ENCODE measurements around the gene KRT15. TPM values are rescaled to one million over a fixed set of nuclear protein-coding genes. Genes with fewer than 3 reads are reported as not detected.

Gene KRT15
- polyA plus RNA-seq, 1 donor: 0.79 TPM

DNA sequence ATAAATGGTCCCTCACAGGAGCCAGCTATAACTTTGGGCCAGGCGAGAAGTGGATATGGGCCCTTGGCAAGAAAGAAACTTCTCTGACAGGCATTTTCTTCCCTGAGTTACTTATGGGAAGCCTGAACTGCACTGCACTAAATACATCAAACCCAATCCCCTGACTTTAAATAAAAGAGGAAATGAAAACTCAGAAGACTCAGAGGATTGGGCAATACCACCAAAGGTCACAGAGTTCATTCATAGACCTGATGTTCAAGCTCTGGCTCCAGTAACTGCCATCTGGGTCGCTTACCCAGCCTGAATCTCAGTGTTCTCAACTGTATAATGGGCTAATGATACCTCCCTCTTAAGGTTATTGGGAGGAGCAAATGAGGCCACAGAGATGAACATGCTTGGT lies 38.6 kb downstream of the KRT15 start:
- WGBS (ENCODE audit: insufficient coverage, low lambda C conversion rate): no CpG with 5 or more reads among the region's 2 CpGs

DNA sequence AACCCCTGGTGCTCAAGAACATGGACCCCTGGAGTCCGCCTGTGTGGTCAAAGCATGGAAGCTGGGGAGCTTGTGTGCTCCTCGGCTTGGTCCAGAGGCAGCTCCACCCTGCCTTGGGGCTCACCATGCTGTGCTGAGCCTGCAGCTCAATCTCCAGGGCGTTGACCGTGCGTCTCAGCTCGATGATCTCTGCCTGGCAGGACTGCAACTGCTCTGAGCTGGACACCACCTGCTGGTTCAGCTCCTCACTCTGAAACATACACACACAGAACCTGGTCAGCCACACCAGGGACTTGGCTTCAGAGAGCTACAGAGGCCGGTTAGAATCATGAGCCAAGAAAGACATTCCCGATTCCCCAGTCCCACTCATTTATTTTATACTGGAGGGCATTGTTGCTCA lies 40.5 kb downstream of the KRT15 start:
- H3K27me3 ChIP-seq (ENCODE audit: control insufficient read depth, insufficient read depth, low read length): peaks cover 2% of the 10 kb centered on the region
- H3K9me3 ChIP-seq (ENCODE audit: control insufficient read depth, low read depth, low read length): no peaks in the 10 kb centered on the region
- no peaks in the 10 kb centered on the region for H3K4me1 ChIP-seq (ENCODE audit: control insufficient read depth, insufficient read depth, low read length)
- H3K27ac ChIP-seq (ENCODE audit: low read length): no peak overlapping the region
- no peaks in the 10 kb centered on the region for H3K36me3 ChIP-seq (ENCODE audit: control insufficient read depth, insufficient read depth, low read length)
- H3K4me3 ChIP-seq (ENCODE audit: low read length): no peak overlapping the region
- DNase-seq: no peak
- no CpG with 5 or more reads among the region's 8 CpGs for WGBS (ENCODE audit: insufficient coverage, low lambda C conversion rate)

More for the DNA sequence above, 38.6 kb downstream of the KRT15 start:
- H3K27ac ChIP-seq (ENCODE audit: low read length): no peak overlapping the region
- no peaks in the 10 kb centered on the region for H3K4me1 ChIP-seq (ENCODE audit: control insufficient read depth, insufficient read depth, low read length)
- no peaks in the 10 kb centered on the region for H3K36me3 ChIP-seq (ENCODE audit: control insufficient read depth, insufficient read depth, low read length)
- no peak for DNase-seq
- H3K4me3 ChIP-seq (ENCODE audit: low read length): no peak overlapping the region
- H3K9me3 ChIP-seq (ENCODE audit: control insufficient read depth, low read depth, low read length): no peaks in the 10 kb centered on the region
- H3K27me3 ChIP-seq (ENCODE audit: control insufficient read depth, insufficient read depth, low read length): peaks cover 4% of the 10 kb centered on the region

DNA sequence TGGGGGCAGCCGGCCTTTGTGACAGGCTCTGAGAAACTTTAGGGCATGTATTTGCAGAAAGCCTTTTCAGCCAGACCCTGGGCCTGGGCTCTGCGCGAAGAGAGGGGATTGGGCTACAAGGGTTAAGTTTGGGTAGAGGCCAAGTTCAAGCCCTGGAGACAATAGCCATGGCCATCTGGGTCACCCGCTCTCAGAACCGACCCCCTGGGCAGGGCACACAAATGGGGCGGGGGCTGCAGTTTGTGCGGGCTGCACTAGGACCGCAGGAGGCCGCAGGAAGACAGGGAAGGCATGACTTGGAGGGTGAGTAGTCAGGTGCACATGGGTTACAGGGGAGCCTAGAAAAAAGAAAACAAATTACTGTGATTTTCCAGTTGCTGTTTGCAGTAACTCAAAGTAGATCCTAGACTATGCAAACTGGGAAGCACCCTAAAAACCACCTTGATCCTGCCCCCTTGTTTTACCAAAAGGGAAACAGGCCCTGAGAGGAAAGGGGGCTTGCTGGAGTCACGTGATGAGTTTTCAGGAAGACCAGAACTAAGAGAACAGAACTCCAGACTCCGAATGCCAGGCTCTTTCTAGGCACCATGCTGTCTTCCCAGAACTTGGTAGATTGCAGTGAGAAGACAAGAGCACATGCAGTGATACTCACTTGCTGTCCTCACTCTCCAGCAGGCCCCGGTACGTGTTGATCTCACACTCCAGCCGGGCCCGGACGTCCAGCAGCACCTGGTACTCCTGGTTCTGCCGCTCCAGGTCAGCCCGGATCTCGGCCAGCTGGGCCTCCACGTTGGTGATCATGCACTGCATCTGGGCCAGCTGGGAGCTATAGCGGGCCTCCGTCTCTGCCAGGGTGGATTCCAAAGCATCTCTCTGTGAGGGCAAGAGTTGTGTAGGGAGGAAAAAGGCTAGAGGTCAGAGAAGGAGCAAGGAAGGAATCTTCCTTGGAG lies 41.5 kb downstream of the KRT15 start:
- H3K9me3 ChIP-seq (ENCODE audit: control insufficient read depth, low read depth, low read length): no peaks in the 10 kb centered on the region
- WGBS (ENCODE audit: insufficient coverage, low lambda C conversion rate): no CpG with 5 or more reads among the region's 22 CpGs
- no peak for DNase-seq
- no peak overlapping the region for H3K4me3 ChIP-seq (ENCODE audit: low read length)
- H3K27ac ChIP-seq (ENCODE audit: low read length): no peak overlapping the region
- H3K36me3 ChIP-seq (ENCODE audit: control insufficient read depth, insufficient read depth, low read length): no peaks in the 10 kb centered on the region
- peaks cover 2% of the 10 kb centered on the region for H3K27me3 ChIP-seq (ENCODE audit: control insufficient read depth, insufficient read depth, low read length)
- no peaks in the 10 kb centered on the region for H3K4me1 ChIP-seq (ENCODE audit: control insufficient read depth, insufficient read depth, low read length)

DNA sequence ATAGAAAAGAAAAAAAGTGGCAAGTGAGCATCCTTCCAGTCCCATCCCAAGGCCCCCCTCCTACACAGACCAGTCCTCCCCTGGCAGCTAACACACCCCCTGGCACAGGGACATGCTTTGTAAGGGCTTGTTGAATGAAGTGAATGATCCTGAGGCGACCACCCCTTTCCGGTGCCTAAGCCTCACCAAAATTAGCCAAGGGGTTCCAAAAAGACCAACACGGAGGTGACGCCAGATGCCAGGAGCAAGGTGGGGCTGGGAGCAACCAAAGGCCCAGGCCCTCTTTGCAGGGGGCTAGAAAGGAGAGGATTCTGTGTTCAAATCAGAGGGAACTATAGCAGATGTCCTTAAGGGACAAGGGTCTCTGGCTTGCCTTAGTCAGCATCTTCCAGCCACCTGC lies 43.3 kb downstream of the KRT15 start:
- no peaks in the 10 kb centered on the region for H3K4me1 ChIP-seq (ENCODE audit: control insufficient read depth, insufficient read depth, low read length)
- H3K36me3 ChIP-seq (ENCODE audit: control insufficient read depth, insufficient read depth, low read length): no peaks in the 10 kb centered on the region
- no peak overlapping the region for H3K27ac ChIP-seq (ENCODE audit: low read length)
- no peak for DNase-seq
- peaks cover 2% of the 10 kb centered on the region for H3K27me3 ChIP-seq (ENCODE audit: control insufficient read depth, insufficient read depth, low read length)
- H3K9me3 ChIP-seq (ENCODE audit: control insufficient read depth, low read depth, low read length): no peaks in the 10 kb centered on the region
- WGBS (ENCODE audit: insufficient coverage, low lambda C conversion rate): no CpG with 5 or more reads among the region's 4 CpGs
- H3K4me3 ChIP-seq (ENCODE audit: low read length): no peak overlapping the region

DNA sequence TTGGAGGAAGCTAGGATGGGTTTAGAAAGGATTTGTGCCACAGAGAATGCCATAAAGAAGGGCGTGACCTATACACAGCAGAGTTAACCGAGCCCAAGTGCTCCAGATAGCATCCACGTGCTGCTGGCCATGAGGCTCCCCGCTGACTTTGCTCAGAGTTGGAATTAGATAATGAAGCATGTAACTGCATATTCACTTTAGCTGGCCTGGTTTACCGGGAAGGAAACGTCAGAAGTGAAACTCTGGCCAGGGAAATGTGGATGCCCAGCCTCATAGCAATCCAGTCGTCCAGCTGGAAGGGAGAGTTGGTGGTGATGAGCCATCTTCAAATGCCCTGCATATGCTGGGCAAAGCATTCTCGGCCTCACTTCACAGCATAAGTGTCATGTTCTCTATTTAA lies 43.8 kb downstream of the KRT15 start:
- Histone ChIP-seq H3K4me3 (ENCODE audit: low read length) (no peak overlapping the region), H3K27ac (ENCODE audit: low read length) (no peak overlapping the region), H3K27me3 (ENCODE audit: control insufficient read depth, insufficient read depth, low read length) (peaks cover 2% of the 10 kb centered on the region), H3K36me3 (ENCODE audit: control insufficient read depth, insufficient read depth, low read length) (no peaks in the 10 kb centered on the region), H3K9me3 (ENCODE audit: control insufficient read depth, low read depth, low read length) (no peaks in the 10 kb centered on the region), H3K4me1 (ENCODE audit: control insufficient read depth, insufficient read depth, low read length) (no peaks in the 10 kb centered on the region)
- no peak for DNase-seq
- no CpG with 5 or more reads among the region's 8 CpGs for WGBS (ENCODE audit: insufficient coverage, low lambda C conversion rate)

DNA sequence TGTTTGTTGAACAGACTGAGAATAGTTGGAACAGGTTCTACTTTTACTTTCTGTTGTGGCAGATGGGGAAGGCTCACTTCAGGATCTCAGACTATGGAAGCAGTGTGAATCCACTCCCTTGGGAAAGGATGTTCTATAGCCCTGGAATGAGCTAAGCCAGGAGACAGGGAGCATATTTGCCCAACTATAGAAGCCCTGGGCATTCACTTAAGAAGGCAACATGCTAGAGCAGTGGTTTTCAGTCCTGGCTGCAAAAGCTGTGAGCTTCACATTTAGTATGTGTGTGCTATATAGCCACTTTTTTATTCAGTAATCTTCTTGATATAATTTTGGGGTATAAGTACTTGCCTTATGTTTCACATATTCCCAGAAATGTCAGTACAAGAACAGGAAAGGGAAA lies 50.3 kb downstream of the KRT15 start:
- H3K4me3 ChIP-seq (ENCODE audit: low read length): no peak overlapping the region
- H3K4me1 ChIP-seq (ENCODE audit: control insufficient read depth, insufficient read depth, low read length): no peaks in the 10 kb centered on the region
- no peaks in the 10 kb centered on the region for H3K36me3 ChIP-seq (ENCODE audit: control insufficient read depth, insufficient read depth, low read length)
- H3K9me3 ChIP-seq (ENCODE audit: control insufficient read depth, low read depth, low read length): no peaks in the 10 kb centered on the region
- DNase-seq: no peak
- H3K27me3 ChIP-seq (ENCODE audit: control insufficient read depth, insufficient read depth, low read length): no peaks in the 10 kb centered on the region
- H3K27ac ChIP-seq (ENCODE audit: low read length): no peak overlapping the region

DNA sequence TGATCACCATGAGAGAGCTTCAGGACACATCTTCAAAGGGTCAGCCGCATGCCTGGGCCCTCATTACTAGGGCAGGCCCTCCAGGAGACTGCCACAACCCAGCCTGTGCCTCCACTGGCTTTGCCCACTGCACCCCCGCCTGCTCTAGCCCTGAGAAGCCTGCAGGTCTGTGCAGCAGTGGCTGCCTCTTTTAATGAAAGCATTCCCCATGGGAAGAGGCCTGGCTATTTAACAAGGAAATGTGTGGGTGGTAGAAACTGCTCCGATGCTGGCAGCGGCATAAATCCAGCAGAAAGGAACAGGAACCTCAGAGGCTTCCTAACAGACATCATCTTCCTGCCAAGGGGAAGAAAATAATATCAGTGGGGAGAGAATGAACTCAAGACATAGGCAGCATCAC lies 51.1 kb downstream of the KRT15 start:
- no peaks in the 10 kb centered on the region for H3K36me3 ChIP-seq (ENCODE audit: control insufficient read depth, insufficient read depth, low read length)
- no CpG with 5 or more reads among the region's 4 CpGs for WGBS (ENCODE audit: insufficient coverage, low lambda C conversion rate)
- no peaks in the 10 kb centered on the region for H3K27me3 ChIP-seq (ENCODE audit: control insufficient read depth, insufficient read depth, low read length)
- H3K4me1 ChIP-seq (ENCODE audit: control insufficient read depth, insufficient read depth, low read length): no peaks in the 10 kb centered on the region
- no peak overlapping the region for H3K4me3 ChIP-seq (ENCODE audit: low read length)
- H3K9me3 ChIP-seq (ENCODE audit: control insufficient read depth, low read depth, low read length): no peaks in the 10 kb centered on the region
- no peak for DNase-seq
- H3K27ac ChIP-seq (ENCODE audit: low read length): no peak overlapping the region

DNA sequence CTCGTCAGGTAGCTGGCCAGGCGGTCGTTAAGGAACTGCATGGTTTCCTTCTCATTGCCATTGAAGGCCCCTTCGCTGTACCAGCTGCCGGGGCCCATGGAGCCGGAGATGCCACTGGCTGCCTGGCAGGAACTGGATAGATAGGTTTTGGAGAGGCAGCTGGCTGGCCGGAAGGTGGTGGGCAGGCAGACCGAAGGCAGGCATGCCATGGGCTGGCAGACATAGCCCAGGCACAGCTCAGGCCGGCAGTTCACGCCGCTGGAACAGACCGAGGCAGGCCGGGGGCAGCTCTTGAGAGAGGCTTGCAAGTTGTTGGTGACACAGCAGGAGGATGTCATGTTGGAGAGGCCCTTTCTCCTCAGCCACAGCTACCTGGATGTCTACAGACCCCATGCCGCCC lies 51.7 kb downstream of the KRT15 start, which contains the start of gene KRT32:
Gene KRT32, minus strand, starts transcription at position 399 of the 400 bp plus-strand sequence. Its CDS starts 61 bp downstream, at position 338.
- no CpG with 5 or more reads among the region's 14 CpGs for WGBS (ENCODE audit: insufficient coverage, low lambda C conversion rate)
- Histone ChIP-seq H3K27ac (ENCODE audit: low read length) (no peak within 1 kb of the TSS), H3K36me3 (ENCODE audit: control insufficient read depth, insufficient read depth, low read length) (no peaks in the 10 kb centered on the region), H3K9me3 (ENCODE audit: control insufficient read depth, low read depth, low read length) (no peaks in the 10 kb centered on the region), H3K27me3 (ENCODE audit: control insufficient read depth, insufficient read depth, low read length) (no peaks in the 10 kb centered on the region), H3K4me3 (ENCODE audit: low read length) (no peak within 1 kb of the TSS), H3K4me1 (ENCODE audit: control insufficient read depth, insufficient read depth, low read length) (no peaks in the 10 kb centered on the region)
- DNase-seq: no peak

DNA sequence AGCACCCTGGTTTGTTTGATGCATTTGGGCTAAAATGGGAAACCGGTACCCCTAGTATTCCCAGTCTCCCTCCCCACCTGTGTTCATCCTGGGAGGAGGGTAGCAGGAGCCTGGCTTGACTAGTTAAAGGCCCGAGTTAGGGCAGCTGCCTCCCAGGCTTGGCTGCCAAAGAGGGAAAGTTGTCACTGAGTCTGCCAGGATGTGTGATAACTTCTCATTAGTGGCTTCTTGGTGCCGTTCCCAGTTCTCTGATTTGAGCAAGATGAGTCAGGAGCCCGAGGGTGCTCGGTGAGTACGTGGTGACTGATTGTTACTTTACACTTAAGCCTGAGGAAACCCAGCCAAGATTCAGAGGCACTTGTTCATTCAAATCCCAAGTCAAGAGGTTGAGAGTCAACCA lies 54.0 kb downstream of the KRT15 start:
- no peaks in the 10 kb centered on the region for H3K4me1 ChIP-seq (ENCODE audit: control insufficient read depth, insufficient read depth, low read length)
- H3K9me3 ChIP-seq (ENCODE audit: control insufficient read depth, low read depth, low read length): no peaks in the 10 kb centered on the region
- no peak for DNase-seq
- no CpG with 5 or more reads among the region's 6 CpGs for WGBS (ENCODE audit: insufficient coverage, low lambda C conversion rate)
- peaks cover 2% of the 10 kb centered on the region for H3K27me3 ChIP-seq (ENCODE audit: control insufficient read depth, insufficient read depth, low read length)
- H3K36me3 ChIP-seq (ENCODE audit: control insufficient read depth, insufficient read depth, low read length): no peaks in the 10 kb centered on the region
- no peak overlapping the region for H3K27ac ChIP-seq (ENCODE audit: low read length)
- H3K4me3 ChIP-seq (ENCODE audit: low read length): no peak overlapping the region

DNA sequence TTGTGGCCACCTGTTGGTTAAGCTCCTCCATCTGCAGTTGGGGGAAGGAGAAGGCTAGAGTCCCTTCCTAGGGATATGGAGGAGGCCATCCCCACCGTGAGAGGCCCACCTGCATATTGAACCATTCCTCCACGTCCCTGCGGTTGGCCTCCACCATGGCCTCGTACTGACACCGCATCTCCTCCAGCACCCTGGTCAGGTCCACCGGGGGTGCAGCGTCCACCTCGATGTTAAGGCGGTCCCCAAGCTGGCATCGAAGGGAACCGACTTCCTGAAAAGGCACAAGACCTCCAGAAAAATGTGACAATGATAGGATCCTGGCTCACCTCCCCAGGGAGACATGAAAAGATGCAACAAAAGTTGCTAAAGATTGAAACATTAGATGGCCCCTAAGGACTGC lies 54.5 kb downstream of the KRT15 start:
- H3K9me3 ChIP-seq (ENCODE audit: control insufficient read depth, low read depth, low read length): no peaks in the 10 kb centered on the region
- no CpG with 5 or more reads among the region's 11 CpGs for WGBS (ENCODE audit: insufficient coverage, low lambda C conversion rate)
- peaks cover 2% of the 10 kb centered on the region for H3K27me3 ChIP-seq (ENCODE audit: control insufficient read depth, insufficient read depth, low read length)
- no peak overlapping the region for H3K27ac ChIP-seq (ENCODE audit: low read length)
- no peak overlapping the region for H3K4me3 ChIP-seq (ENCODE audit: low read length)
- DNase-seq: no peak
- no peaks in the 10 kb centered on the region for H3K36me3 ChIP-seq (ENCODE audit: control insufficient read depth, insufficient read depth, low read length)
- H3K4me1 ChIP-seq (ENCODE audit: control insufficient read depth, insufficient read depth, low read length): no peaks in the 10 kb centered on the region

DNA sequence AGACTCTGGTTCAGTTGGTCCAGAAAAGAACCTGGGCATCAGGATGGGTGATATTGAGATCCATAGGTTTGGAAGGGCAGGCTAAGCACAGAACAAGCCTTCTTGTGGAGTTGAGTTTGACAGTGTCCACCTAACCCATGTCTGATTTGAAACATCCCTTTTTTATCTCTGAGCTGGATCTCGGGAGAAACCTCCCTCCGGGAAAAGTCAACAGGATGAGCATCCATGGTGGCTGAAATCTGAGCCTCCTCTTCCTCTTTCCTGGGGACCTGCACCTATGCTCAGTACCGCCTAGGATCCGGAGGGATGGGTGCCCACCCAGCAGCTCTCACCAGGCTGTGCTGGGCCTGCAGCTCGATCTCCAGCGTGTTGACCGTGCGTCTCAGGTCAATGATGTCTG lies 54.9 kb downstream of the KRT15 start:
- H3K4me1 ChIP-seq (ENCODE audit: control insufficient read depth, insufficient read depth, low read length): no peaks in the 10 kb centered on the region
- H3K4me3 ChIP-seq (ENCODE audit: low read length): no peak overlapping the region
- no CpG with 5 or more reads among the region's 8 CpGs for WGBS (ENCODE audit: insufficient coverage, low lambda C conversion rate)
- H3K36me3 ChIP-seq (ENCODE audit: control insufficient read depth, insufficient read depth, low read length): no peaks in the 10 kb centered on the region
- H3K27me3 ChIP-seq (ENCODE audit: control insufficient read depth, insufficient read depth, low read length): peaks cover 2% of the 10 kb centered on the region
- H3K27ac ChIP-seq (ENCODE audit: low read length): no peak overlapping the region
- no peaks in the 10 kb centered on the region for H3K9me3 ChIP-seq (ENCODE audit: control insufficient read depth, low read depth, low read length)
- DNase-seq: no peak

All from large intestine (tissue), 3 donors.